ENCODE results near the gene SYNGR3.

Gene SYNGR3

GRCh38 chr16:1984347-1985225 lies 5.2 kb upstream of the SYNGR3 start:
- TF ChIP-seq NFIC (IDR thresholded peaks at IDR 0.05): peak; percentile 56; the same call in 1 of the 2 replicates
- TF ChIP-seq ZBTB7A (IDR thresholded peaks at IDR 0.05; ENCODE audit: low read depth): no peak

- TF ChIP-seq TEAD4 (IDR thresholded peaks at IDR 0.05) (no peak), NFIC (IDR thresholded peaks at IDR 0.05) (no peak), RAD21 (IDR thresholded peaks at IDR 0.05; ENCODE audit: low read depth) (no peak), CREB1 (IDR thresholded peaks at IDR 0.05; ENCODE audit: low read depth) (no peak), MAX (IDR thresholded peaks at IDR 0.05) (no peak), EGR1 (IDR thresholded peaks at IDR 0.05) (no peak), TCF12 (IDR thresholded peaks at IDR 0.05; ENCODE audit: low read depth) (no peak), TAF1 (IDR thresholded peaks at IDR 0.05; ENCODE audit: low read depth) (no peak), CEBPB (IDR thresholded peaks at IDR 0.05) (no peak), REST (IDR thresholded peaks at IDR 0.05; ENCODE audit: low read depth) (no peak), ZBTB7A (IDR thresholded peaks at IDR 0.05; ENCODE audit: low read depth) (no peak), FOXM1 (IDR thresholded peaks at IDR 0.05; ENCODE audit: borderline replicate concordance, low read depth) (no peak), EP300 (IDR thresholded peaks at IDR 0.05; ENCODE audit: borderline replicate concordance) (no peak), YY1 (IDR thresholded peaks at IDR 0.05; ENCODE audit: low read depth) (no peak), USF1 (IDR thresholded peaks at IDR 0.05) (no peak)
Measured at GRCh38 chr16:1985466-1986150, 4.2 kb upstream of the SYNGR3 start.

GRCh38 chr16:1987198-1987597 lies 2.6 kb upstream of the SYNGR3 start:
- TF ChIP-seq EGR1 (IDR thresholded peaks at IDR 0.05) (no peak), FOXM1 (IDR thresholded peaks at IDR 0.05; ENCODE audit: borderline replicate concordance, low read depth) (no peak), REST (IDR thresholded peaks at IDR 0.05; ENCODE audit: low read depth) (no peak), TEAD4 (IDR thresholded peaks at IDR 0.05) (no peak), RAD21 (IDR thresholded peaks at IDR 0.05; ENCODE audit: low read depth) (no peak), EP300 (IDR thresholded peaks at IDR 0.05; ENCODE audit: borderline replicate concordance) (no peak), YY1 (IDR thresholded peaks at IDR 0.05; ENCODE audit: low read depth) (no peak), MAX (IDR thresholded peaks at IDR 0.05) (no peak), CEBPB (IDR thresholded peaks at IDR 0.05) (no peak), NFIC (IDR thresholded peaks at IDR 0.05) (no peak), ZBTB7A (IDR thresholded peaks at IDR 0.05; ENCODE audit: low read depth) (no peak), TCF12 (IDR thresholded peaks at IDR 0.05; ENCODE audit: low read depth) (no peak), CREB1 (IDR thresholded peaks at IDR 0.05; ENCODE audit: low read depth) (no peak), USF1 (IDR thresholded peaks at IDR 0.05) (no peak), TAF1 (IDR thresholded peaks at IDR 0.05; ENCODE audit: low read depth) (no peak)

GRCh38 chr16:1990101-1990350 lies 256 bp downstream of the SYNGR3 start:
- no peak for TF ChIP-seq MAX (IDR thresholded peaks at IDR 0.05)
- no peak for TF ChIP-seq NFIC (IDR thresholded peaks at IDR 0.05)
- no peak for TF ChIP-seq ZBTB7A (IDR thresholded peaks at IDR 0.05; ENCODE audit: low read depth)
- no peak for TF ChIP-seq TEAD4 (IDR thresholded peaks at IDR 0.05)
- TF ChIP-seq YY1 (IDR thresholded peaks at IDR 0.05; ENCODE audit: low read depth): no peak
- TF ChIP-seq CREB1 (IDR thresholded peaks at IDR 0.05; ENCODE audit: low read depth): no peak
- no peak for TF ChIP-seq TCF12 (IDR thresholded peaks at IDR 0.05; ENCODE audit: low read depth)
- TF ChIP-seq USF1 (IDR thresholded peaks at IDR 0.05): no peak
- TF ChIP-seq EGR1 (IDR thresholded peaks at IDR 0.05): no peak
- no peak for TF ChIP-seq EP300 (IDR thresholded peaks at IDR 0.05; ENCODE audit: borderline replicate concordance)
- TF ChIP-seq RAD21 (IDR thresholded peaks at IDR 0.05; ENCODE audit: low read depth): no peak
- TF ChIP-seq TAF1 (IDR thresholded peaks at IDR 0.05; ENCODE audit: low read depth): no peak
- TF ChIP-seq REST (IDR thresholded peaks at IDR 0.05; ENCODE audit: low read depth): no peak
- TF ChIP-seq CEBPB (IDR thresholded peaks at IDR 0.05): no peak
- TF ChIP-seq FOXM1 (IDR thresholded peaks at IDR 0.05; ENCODE audit: borderline replicate concordance, low read depth): no peak
